Measurements from ENCODE around the gene PSD4.

Gene PSD4

GRCh38 chr2:113142290-113142689, 31.5 kb upstream of the PSD4 start:
- CTCF ChIA-PET: interaction anchor here (0.6 to 0.9 kb wide), 3 partner anchors 14 to 248 kb away, joined by 3 read pairs; no protein-coding TSS in a partner anchor
- DNase-seq (ENCODE audit: extremely low spot score): no peak
- POLR2A ChIA-PET: no interaction called here
- TF ChIP-seq TARDBP (IDR thresholded peaks at IDR 0.05) (no peak), ARNT (IDR thresholded peaks at IDR 0.05) (no peak), L3MBTL2 (conservative IDR thresholded peaks at IDR 0.05) (no peak), FOXA1 (IDR thresholded peaks at IDR 0.05) (no peak), ZNF384 (IDR thresholded peaks at IDR 0.05) (no peak), SP1 (IDR thresholded peaks at IDR 0.05) (no peak), PKNOX1 (IDR thresholded peaks at IDR 0.05) (no peak), NFRKB (IDR thresholded peaks at IDR 0.05) (no peak), SUZ12 (IDR thresholded peaks at IDR 0.05) (no peak), FOXM1 (IDR thresholded peaks at IDR 0.05; ENCODE audit: borderline replicate concordance) (no peak), BHLHE40 (IDR thresholded peaks at IDR 0.05; ENCODE audit: borderline replicate concordance) (no peak)

- TF ChIP-seq TARDBP (IDR thresholded peaks at IDR 0.05) (no peak), ZNF384 (IDR thresholded peaks at IDR 0.05) (no peak), L3MBTL2 (conservative IDR thresholded peaks at IDR 0.05) (no peak), FOXM1 (IDR thresholded peaks at IDR 0.05; ENCODE audit: borderline replicate concordance) (no peak), BHLHE40 (IDR thresholded peaks at IDR 0.05; ENCODE audit: borderline replicate concordance) (no peak), LEF1 (IDR thresholded peaks at IDR 0.05; ENCODE audit: borderline replicate concordance) (no peak), CTBP1 (IDR thresholded peaks at IDR 0.05; ENCODE audit: borderline replicate concordance) (no peak), SP1 (IDR thresholded peaks at IDR 0.05) (no peak), ARNT (IDR thresholded peaks at IDR 0.05) (no peak), FOXK2 (IDR thresholded peaks at IDR 0.05) (no peak), HDGF (IDR thresholded peaks at IDR 0.05; ENCODE audit: borderline replicate concordance) (no peak), FOXA1 (IDR thresholded peaks at IDR 0.05) (no peak), NFRKB (IDR thresholded peaks at IDR 0.05) (no peak), SUZ12 (IDR thresholded peaks at IDR 0.05) (no peak)
- ChIA-PET CTCF (no interaction called here), POLR2A (no interaction called here)
- DNase-seq (ENCODE audit: extremely low spot score): no peak
Observed at GRCh38 chr2:113144259-113144658, 29.5 kb upstream of the PSD4 start.

- TF ChIP-seq TARDBP (IDR thresholded peaks at IDR 0.05) (no peak), BHLHE40 (IDR thresholded peaks at IDR 0.05; ENCODE audit: borderline replicate concordance) (no peak)
- CTCF ChIA-PET: interaction anchor here (0.6 to 1.6 kb wide), 3 partner anchors 11 to 50 kb away, joined by 3 to 6 read pairs (median 5); no protein-coding TSS in a partner anchor
- DNase-seq (ENCODE audit: extremely low spot score): no peak
- POLR2A ChIA-PET: no interaction called here
Observed at GRCh38 chr2:113148606-113149552, 24.9 kb upstream of the PSD4 start.

GRCh38 chr2:113149553-113150257, 24.1 kb upstream of the PSD4 start:
- no peak for TF ChIP-seq ARNT (IDR thresholded peaks at IDR 0.05)
- TF ChIP-seq HDGF (IDR thresholded peaks at IDR 0.05; ENCODE audit: borderline replicate concordance): no peak
- no peak for TF ChIP-seq FOXM1 (IDR thresholded peaks at IDR 0.05; ENCODE audit: borderline replicate concordance)
- no peak for TF ChIP-seq FOXA1 (IDR thresholded peaks at IDR 0.05)
- TF ChIP-seq LEF1 (IDR thresholded peaks at IDR 0.05; ENCODE audit: borderline replicate concordance): no peak
- no peak for TF ChIP-seq L3MBTL2 (conservative IDR thresholded peaks at IDR 0.05)
- no peak for TF ChIP-seq TARDBP (IDR thresholded peaks at IDR 0.05)
- TF ChIP-seq BHLHE40 (IDR thresholded peaks at IDR 0.05; ENCODE audit: borderline replicate concordance): no peak
- TF ChIP-seq SUZ12 (IDR thresholded peaks at IDR 0.05): no peak
- TF ChIP-seq PKNOX1 (IDR thresholded peaks at IDR 0.05): no peak
- no peak for TF ChIP-seq ELF4 (IDR thresholded peaks at IDR 0.05)
- TF ChIP-seq CTBP1 (IDR thresholded peaks at IDR 0.05; ENCODE audit: borderline replicate concordance): no peak
- no peak for TF ChIP-seq NFRKB (IDR thresholded peaks at IDR 0.05)
- no peak for TF ChIP-seq ZNF384 (IDR thresholded peaks at IDR 0.05)
- no peak for TF ChIP-seq SP1 (IDR thresholded peaks at IDR 0.05)
- no peak for TF ChIP-seq FOXK2 (IDR thresholded peaks at IDR 0.05)
- ChIA-PET POLR2A (no interaction called here), CTCF (interaction anchor here (0.6 to 1.6 kb wide), 2 partner anchors 11 to 49 kb away, joined by 3 to 6 read pairs; no protein-coding TSS in a partner anchor)
- DNase-seq (ENCODE audit: extremely low spot score): no peak

- POLR2A ChIA-PET: no interaction called here
- TF ChIP-seq LEF1 (IDR thresholded peaks at IDR 0.05; ENCODE audit: borderline replicate concordance) (no peak), BHLHE40 (IDR thresholded peaks at IDR 0.05; ENCODE audit: borderline replicate concordance) (no peak), ELF4 (IDR thresholded peaks at IDR 0.05) (no peak), SP1 (IDR thresholded peaks at IDR 0.05) (no peak), NFRKB (IDR thresholded peaks at IDR 0.05) (no peak)
- CTCF ChIA-PET: interaction anchor here (1.6 kb wide), 1 partner anchor 12 kb away, joined by 6 read pairs; no protein-coding TSS in a partner anchor
- no peak for DNase-seq (ENCODE audit: extremely low spot score)
Observed at GRCh38 chr2:113150258-113150601, 23.5 kb upstream of the PSD4 start.

- ChIA-PET CTCF (interaction anchor here (1.1 to 1.4 kb wide), 2 partner anchors 13 to 17 kb away, joined by 3 to 9 read pairs; no protein-coding TSS in a partner anchor), POLR2A (interaction anchor here (0.5 kb wide), 1 partner anchor 17 kb away, joined by 3 read pairs; no protein-coding TSS in a partner anchor)
Observed at GRCh38 chr2:113155331-113155730, 18.4 kb upstream of the PSD4 start.

More at GRCh38 chr2:113155331-113155730, 18.4 kb upstream of the PSD4 start:
- no peak for DNase-seq (ENCODE audit: extremely low spot score)
- no peak for TF ChIP-seq FOXM1 (IDR thresholded peaks at IDR 0.05; ENCODE audit: borderline replicate concordance)
- no peak for TF ChIP-seq BHLHE40 (IDR thresholded peaks at IDR 0.05; ENCODE audit: borderline replicate concordance)
- TF ChIP-seq CTBP1 (IDR thresholded peaks at IDR 0.05; ENCODE audit: borderline replicate concordance): no peak
- TF ChIP-seq HDGF (IDR thresholded peaks at IDR 0.05; ENCODE audit: borderline replicate concordance): no peak
- no peak for TF ChIP-seq FOXA1 (IDR thresholded peaks at IDR 0.05)
- no peak for TF ChIP-seq ZNF384 (IDR thresholded peaks at IDR 0.05)
- no peak for TF ChIP-seq TARDBP (IDR thresholded peaks at IDR 0.05)
- TF ChIP-seq SP1 (IDR thresholded peaks at IDR 0.05): no peak
- TF ChIP-seq SUZ12 (IDR thresholded peaks at IDR 0.05): no peak
- no peak for TF ChIP-seq PKNOX1 (IDR thresholded peaks at IDR 0.05)
- TF ChIP-seq L3MBTL2 (conservative IDR thresholded peaks at IDR 0.05): no peak
- TF ChIP-seq LEF1 (IDR thresholded peaks at IDR 0.05; ENCODE audit: borderline replicate concordance): no peak
- TF ChIP-seq NFRKB (IDR thresholded peaks at IDR 0.05): no peak
- no peak for TF ChIP-seq ELF4 (IDR thresholded peaks at IDR 0.05)
- no peak for TF ChIP-seq ARNT (IDR thresholded peaks at IDR 0.05)
